ENCODE data around the gene SPAG9.
"Not testable (repeated sequence)": the region's sequence is repeated elsewhere in the genome, so short reads cannot be mapped to it uniquely, and the experiment has no call there.

SPAG9 gene

DNA sequence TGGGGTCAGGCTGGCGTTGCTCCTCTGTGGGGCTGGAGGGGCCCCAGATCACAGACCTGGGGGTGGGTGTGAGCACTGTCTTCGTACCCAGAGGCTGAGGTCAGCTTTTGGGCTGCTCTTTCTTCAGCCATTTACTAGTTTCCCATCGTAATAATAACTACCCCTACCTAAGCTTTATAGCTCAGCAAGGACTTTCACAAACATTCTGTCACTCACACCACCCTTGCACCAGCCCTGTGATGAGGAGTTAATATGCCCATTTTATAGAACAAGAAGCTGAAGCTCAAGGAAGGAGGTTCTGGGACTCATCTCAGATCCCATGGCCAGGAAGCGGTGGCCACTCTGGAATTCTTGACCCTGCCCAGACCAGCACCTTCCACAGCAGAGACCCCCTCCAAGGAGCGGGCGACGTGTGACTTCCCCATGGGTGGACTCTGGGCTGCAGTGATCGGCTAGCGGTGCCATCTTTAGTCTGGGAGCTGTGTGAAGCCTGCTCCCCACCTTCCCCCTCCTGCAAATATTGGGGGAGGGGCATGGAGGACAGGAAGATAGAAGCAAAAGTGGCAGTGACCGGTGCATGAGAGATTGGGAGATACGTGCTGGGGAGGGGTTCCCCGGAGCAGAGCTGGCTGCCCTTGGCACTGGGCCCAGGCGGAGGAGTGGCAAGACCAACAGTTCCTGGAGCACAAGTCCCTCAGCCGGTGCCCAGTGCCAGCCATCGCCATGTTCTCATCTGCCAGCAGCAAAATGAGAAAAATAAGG is 172.7 kb downstream of the SPAG9 start:
- Histone ChIP-seq H3K4me1 (ENCODE audit: control insufficient read depth, insufficient read depth, low read length) (peaks cover 59% of the 10 kb centered on the region), H3K27me3 (ENCODE audit: control insufficient read depth, insufficient read depth, low read length) (no peaks in the 10 kb centered on the region), H3K4me3 (ENCODE audit: low read length) (no peak overlapping the region), H3K9ac (ENCODE audit: low read depth, low read length) (peak overlapping the region; percentile 80), H3K4me2 (ENCODE audit: low read length) (peak overlapping the region; percentile 14), H3K9me3 (replicated peaks; ENCODE audit: low read length) (no peaks in the 10 kb centered on the region), H3K36me3 (ENCODE audit: insufficient read depth, low read length) (no peaks in the 10 kb centered on the region)

DNA sequence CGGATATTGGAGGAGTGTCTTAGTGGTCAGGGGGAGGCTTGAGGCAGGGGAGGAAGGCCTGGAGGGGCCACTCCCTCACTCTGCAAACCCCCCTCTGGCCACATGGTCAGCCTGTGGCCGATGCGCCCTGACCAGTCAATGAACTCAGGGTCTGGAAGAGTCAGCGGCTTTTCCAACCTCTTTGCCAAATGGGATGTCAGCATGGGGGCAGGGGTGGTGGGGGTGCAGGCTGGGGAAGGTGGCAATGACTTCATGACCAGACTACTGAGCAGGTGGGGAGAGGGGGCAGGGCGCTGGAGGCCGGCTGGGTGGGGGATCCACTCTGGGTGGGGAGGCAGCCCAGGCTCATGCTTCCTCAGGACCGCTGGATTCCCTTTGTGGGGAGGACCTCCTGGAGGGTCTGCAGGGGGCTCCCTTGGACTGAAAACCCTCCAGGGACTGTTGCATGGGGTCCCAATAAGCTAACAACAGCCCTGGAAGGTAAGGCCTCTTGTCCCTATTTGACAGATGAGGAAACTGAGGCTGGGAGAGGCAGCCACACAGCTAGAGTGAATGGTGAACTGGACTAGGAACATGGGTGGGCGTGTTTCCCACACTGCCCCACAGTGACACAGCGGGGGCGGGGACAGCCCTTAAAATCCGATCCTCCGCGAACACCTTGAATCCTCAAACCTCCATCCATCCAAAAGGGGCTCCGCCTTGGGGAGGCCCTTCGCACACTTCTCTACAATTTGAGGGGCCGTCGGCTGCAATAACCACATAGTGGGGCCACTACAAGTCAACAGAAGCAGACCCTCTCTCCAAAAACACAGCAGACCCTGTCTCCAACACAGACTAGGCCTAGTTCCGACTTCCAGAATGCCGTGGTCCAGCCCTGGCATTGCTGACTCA is 173.5 kb downstream of the SPAG9 start:
- no peak overlapping the region for H3K9ac ChIP-seq (ENCODE audit: low read depth, low read length)
- no peaks in the 10 kb centered on the region for H3K36me3 ChIP-seq (ENCODE audit: insufficient read depth, low read length)
- no peaks in the 10 kb centered on the region for H3K9me3 ChIP-seq (replicated peaks; ENCODE audit: low read length)
- no peaks in the 10 kb centered on the region for H3K27me3 ChIP-seq (ENCODE audit: control insufficient read depth, insufficient read depth, low read length)
- H3K4me2 ChIP-seq (ENCODE audit: low read length), result no peak overlapping the region
- H3K4me3 ChIP-seq (ENCODE audit: low read length), result no peak overlapping the region
- peaks cover 57% of the 10 kb centered on the region for H3K4me1 ChIP-seq (ENCODE audit: control insufficient read depth, insufficient read depth, low read length)

DNA sequence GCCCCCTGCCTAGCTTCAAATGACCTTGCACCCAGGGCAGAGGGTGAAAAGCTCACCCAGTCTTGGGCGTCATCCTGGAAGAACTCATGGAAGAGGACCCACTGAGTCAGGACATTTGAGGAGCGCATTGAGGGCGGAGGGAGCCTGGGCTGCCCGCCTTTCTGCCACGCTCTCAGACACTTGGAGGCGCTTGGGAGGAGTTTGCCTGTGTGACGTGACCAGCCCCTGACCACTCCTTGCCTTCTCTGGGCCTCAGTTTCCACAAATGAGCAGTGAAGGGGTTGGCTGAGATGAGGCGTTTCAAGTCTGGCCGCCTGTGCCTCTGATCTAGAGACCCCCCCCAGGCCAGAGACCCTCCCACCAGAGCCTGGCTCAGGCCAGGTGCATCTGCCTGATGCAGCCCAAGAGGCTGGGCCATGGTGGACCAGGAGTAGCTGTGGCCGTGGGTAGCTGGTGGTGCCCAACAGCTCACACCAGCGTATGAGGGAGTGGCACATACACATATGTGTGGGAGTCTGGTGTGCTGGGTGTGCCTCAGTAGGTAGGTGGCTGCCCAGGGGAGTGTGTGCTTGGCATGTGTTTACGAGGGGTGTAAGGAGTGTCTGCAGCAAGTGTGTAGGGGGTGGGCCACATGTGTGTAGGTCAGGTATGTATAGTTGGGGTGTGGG is 174.3 kb downstream of the SPAG9 start:
- Histone ChIP-seq H3K9me3 (replicated peaks; ENCODE audit: low read length) (no peaks in the 10 kb centered on the region), H3K9ac (ENCODE audit: low read depth, low read length) (no peak overlapping the region), H3K4me3 (ENCODE audit: low read length) (no peak overlapping the region), H3K4me1 (ENCODE audit: control insufficient read depth, insufficient read depth, low read length) (peaks cover 52% of the 10 kb centered on the region), H3K36me3 (ENCODE audit: insufficient read depth, low read length) (no peaks in the 10 kb centered on the region), H3K4me2 (ENCODE audit: low read length) (no peak overlapping the region), H3K27me3 (ENCODE audit: control insufficient read depth, insufficient read depth, low read length) (no peaks in the 10 kb centered on the region)

DNA sequence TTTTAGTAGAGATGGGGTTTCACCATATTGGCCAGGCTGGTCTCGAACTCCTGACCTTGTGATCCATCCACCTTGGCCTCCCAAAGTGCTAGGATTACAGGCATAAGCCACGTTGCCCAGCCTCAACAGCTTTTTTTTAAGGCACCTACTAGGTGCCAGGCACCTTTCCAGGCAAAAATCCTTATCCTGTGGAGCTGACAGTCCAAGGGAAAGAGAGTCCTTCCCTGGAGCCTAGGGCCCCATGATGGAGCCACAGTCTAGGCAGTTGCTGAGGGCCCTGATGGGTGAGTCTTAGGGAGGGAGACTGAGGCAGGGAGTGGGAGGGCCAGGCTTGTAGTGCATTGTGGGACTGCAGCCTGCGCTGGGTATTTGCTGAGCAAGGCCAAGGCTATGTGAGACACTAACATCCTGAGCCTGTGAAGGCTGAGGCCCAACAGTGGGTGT is 174.9 kb downstream of the SPAG9 start:
- peaks cover 49% of the 10 kb centered on the region for H3K4me1 ChIP-seq (ENCODE audit: control insufficient read depth, insufficient read depth, low read length)
- H3K9ac ChIP-seq (ENCODE audit: low read depth, low read length), result no peak overlapping the region
- no peaks in the 10 kb centered on the region for H3K27me3 ChIP-seq (ENCODE audit: control insufficient read depth, insufficient read depth, low read length)
- no peak overlapping the region for H3K4me2 ChIP-seq (ENCODE audit: low read length)
- H3K36me3 ChIP-seq (ENCODE audit: insufficient read depth, low read length), result no peaks in the 10 kb centered on the region
- H3K9me3 ChIP-seq (replicated peaks; ENCODE audit: low read length), result no peaks in the 10 kb centered on the region
- H3K4me3 ChIP-seq (ENCODE audit: low read length), result no peak overlapping the region

DNA sequence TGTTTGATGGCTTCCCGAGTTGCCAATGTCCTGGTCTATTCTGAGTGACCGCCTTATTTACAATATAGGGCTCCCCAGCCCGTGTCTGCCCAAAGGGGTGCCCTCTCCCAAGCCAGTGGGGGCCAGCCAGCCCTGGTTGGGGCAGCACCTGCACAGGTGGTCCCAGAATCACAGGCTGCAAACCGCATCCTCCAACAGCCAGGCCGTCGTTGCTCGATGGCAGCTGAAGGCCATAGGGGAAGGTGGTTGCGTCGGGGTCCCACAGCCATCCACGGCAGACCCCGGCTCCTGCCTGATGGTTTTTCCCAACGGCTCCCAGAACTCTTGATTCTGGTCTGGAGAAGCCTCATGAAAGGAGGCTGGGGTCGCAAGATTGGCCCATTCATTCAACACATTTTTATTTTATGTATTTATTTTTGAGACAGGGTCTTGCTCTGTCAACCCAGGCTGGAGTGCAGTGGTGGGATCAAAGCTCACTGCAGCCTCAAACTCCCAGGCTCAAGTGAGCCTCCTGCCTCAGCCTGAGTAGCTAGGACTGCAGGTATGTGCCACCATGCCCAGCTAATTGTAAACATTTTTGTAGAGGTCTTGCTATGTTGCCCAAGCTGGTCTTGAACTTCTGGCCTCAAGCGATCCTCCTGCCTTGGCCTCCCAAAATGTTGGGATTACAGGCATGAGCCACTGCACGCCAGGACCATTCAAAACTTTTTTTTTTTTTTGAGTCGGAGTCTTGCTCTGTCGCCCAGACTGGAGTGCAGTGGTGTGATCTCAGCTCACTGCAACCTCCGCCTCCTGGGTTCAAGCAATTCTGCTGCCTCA is 175.6 kb downstream of the SPAG9 start:
- Histone ChIP-seq H3K9ac (ENCODE audit: low read depth, low read length) (no peak overlapping the region), H3K4me2 (ENCODE audit: low read length) (peak overlapping the region; percentile 80), H3K4me3 (ENCODE audit: low read length) (no peak overlapping the region), H3K36me3 (ENCODE audit: insufficient read depth, low read length) (no peaks in the 10 kb centered on the region), H3K9me3 (replicated peaks; ENCODE audit: low read length) (no peaks in the 10 kb centered on the region), H3K4me1 (ENCODE audit: control insufficient read depth, insufficient read depth, low read length) (peaks cover 42% of the 10 kb centered on the region), H3K27me3 (ENCODE audit: control insufficient read depth, insufficient read depth, low read length) (no peaks in the 10 kb centered on the region)

DNA sequence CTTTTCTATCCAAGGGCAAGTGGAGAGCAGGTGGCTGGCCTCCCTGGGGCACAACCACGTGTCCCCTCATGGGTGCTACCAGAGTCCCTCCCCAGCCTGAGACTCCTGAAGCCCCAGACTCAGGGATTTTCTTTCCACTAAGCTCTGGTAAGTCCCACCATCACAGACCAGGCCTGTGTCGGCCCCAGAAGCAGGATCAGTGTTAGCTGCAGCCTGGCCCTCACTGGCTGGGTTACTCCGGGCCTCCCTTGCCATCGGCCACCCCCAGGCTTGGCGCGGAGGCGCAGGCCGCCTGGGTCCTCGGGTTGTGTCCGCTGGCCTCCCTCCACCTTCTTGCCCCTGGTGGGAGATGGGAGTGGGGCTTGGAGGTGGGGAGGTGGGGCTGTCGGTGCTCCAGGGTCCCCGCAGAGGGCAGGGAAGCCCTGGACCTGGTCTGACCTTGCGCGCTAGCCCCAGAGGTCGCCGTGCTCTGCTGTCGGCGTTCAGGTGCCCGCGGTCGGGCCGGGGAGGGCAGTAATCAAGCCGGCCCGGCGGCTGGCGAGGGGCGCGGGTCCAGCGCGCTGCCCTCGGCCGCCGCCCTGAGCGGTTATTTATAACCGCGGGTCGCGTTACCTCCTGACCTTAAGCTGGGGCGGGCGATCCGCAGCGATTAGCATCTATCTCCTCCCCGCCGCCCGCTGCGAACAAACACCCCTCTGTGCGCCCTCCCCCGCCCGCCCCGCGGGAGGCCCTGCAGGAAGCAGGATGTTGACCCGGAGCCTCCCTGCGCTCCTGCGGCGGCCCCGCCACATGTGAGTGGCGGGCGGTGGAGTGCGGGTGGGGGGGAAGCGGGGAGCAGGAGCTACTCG is 176.4 kb downstream of the SPAG9 start:
- Histone ChIP-seq H3K4me2 (ENCODE audit: low read length) (peak overlapping the region; percentile 80), H3K36me3 (ENCODE audit: insufficient read depth, low read length) (no peaks in the 10 kb centered on the region), H3K4me1 (ENCODE audit: control insufficient read depth, insufficient read depth, low read length) (peaks cover 33% of the 10 kb centered on the region), H3K4me3 (ENCODE audit: low read length) (peak overlapping the region; percentile 63), H3K9ac (ENCODE audit: low read depth, low read length) (peak overlapping the region; percentile 80), H3K9me3 (replicated peaks; ENCODE audit: low read length) (no peaks in the 10 kb centered on the region), H3K27me3 (ENCODE audit: control insufficient read depth, insufficient read depth, low read length) (no peaks in the 10 kb centered on the region)

DNA sequence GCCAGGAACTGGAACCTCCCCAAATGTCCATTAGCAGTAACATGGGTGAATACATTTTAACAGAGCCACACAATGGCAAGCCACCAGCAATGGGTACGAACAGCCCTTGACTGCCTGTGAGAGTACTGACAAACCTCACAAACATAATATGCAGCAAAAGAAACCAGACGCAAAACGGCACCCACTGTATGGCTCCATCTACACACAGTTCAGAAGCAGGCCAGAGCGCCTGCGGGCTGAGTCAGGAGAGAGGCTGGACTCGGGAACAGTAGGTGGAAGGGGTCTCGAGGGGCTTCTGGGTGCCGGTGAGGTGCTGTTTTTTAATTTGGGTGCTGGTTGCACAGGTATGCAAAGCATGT is 177.1 kb downstream of the SPAG9 start:
- no peak overlapping the region for H3K4me3 ChIP-seq (ENCODE audit: low read length)
- no peak overlapping the region for H3K9ac ChIP-seq (ENCODE audit: low read depth, low read length)
- H3K4me1 ChIP-seq (ENCODE audit: control insufficient read depth, insufficient read depth, low read length), result peaks cover 26% of the 10 kb centered on the region
- no peaks in the 10 kb centered on the region for H3K9me3 ChIP-seq (replicated peaks; ENCODE audit: low read length)
- no peaks in the 10 kb centered on the region for H3K36me3 ChIP-seq (ENCODE audit: insufficient read depth, low read length)
- H3K4me2 ChIP-seq (ENCODE audit: low read length), result no peak overlapping the region
- H3K27me3 ChIP-seq (ENCODE audit: control insufficient read depth, insufficient read depth, low read length), result no peaks in the 10 kb centered on the region

DNA sequence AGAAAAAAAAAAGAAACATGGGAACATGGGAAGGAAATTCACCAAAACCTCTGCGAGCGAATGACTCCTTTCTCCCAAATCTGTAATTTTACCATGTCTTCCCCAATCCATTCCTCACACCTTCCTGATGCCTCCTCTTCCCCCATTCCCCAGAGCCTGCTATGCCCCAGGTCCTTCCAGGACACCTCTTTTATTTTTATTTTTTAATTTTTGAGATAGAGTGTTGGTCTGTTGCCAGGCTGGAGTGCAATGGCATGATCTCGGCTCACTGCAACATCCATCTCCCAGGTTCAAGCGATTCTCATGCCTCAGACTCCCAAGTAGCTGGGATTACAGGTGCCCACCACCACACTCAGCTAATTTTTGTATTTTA is 179.0 kb downstream of the SPAG9 start:
- not testable (repeated sequence) for H3K27me3 ChIP-seq (ENCODE audit: control insufficient read depth, insufficient read depth, low read length); H3K9me3 ChIP-seq (replicated peaks; ENCODE audit: low read length); H3K9ac ChIP-seq (ENCODE audit: low read depth, low read length); H3K36me3 ChIP-seq (ENCODE audit: insufficient read depth, low read length); H3K4me2 ChIP-seq (ENCODE audit: low read length); H3K4me3 ChIP-seq (ENCODE audit: low read length)
- H3K4me1 ChIP-seq (ENCODE audit: control insufficient read depth, insufficient read depth, low read length), result peaks cover 12% of the 10 kb centered on the region

DNA sequence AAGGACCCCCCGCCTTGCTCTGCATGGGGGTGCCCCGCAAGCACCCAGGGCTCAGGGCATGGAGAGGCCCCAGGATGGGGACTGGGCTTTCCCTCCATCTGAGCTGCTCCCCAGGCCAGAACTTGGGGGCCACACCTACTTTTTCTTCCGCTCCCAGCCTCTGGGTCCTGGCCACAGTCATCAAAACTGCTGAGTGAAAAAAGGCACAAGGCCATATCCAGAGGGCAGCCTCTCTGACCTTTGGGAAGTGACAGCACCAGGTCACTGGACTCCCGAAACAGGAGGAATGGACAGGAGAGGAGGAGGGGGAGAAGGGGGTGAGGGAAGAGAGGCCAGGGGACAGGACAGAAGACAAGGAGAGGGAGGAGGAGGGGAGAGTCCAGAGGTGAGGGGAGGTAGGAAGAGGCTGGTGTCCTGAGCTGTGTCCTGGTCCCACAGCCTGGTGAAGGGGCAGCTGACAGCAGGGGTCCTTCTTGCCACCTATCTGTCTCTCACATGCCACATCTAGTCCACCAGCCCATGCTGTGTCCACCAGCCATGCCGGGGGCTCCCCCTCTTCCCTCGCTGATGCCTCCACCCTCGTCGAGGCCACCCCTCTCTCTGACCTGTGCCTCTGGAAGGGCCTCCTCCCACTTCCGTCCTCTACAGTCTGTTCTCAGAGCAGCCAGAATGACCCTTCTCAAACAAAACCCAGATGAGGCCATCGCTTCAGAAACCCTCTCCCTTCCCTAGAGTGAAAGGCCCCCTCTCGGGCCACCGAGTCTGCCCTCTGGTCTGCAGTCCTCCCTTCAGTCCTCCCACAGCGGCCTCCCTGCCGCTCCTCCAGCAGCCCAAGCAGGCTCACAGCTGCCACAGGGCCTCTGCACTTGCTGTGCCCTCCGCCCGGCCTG is 180.6 kb downstream of the SPAG9 start:
- H3K4me1 ChIP-seq (ENCODE audit: control insufficient read depth, insufficient read depth, low read length), result peaks cover 21% of the 10 kb centered on the region
- H3K36me3 ChIP-seq (ENCODE audit: insufficient read depth, low read length), result no peaks in the 10 kb centered on the region
- no peak overlapping the region for H3K4me3 ChIP-seq (ENCODE audit: low read length)
- H3K27me3 ChIP-seq (ENCODE audit: control insufficient read depth, insufficient read depth, low read length), result no peaks in the 10 kb centered on the region
- no peak overlapping the region for H3K4me2 ChIP-seq (ENCODE audit: low read length)
- no peak overlapping the region for H3K9ac ChIP-seq (ENCODE audit: low read depth, low read length)
- no peaks in the 10 kb centered on the region for H3K9me3 ChIP-seq (replicated peaks; ENCODE audit: low read length)

DNA sequence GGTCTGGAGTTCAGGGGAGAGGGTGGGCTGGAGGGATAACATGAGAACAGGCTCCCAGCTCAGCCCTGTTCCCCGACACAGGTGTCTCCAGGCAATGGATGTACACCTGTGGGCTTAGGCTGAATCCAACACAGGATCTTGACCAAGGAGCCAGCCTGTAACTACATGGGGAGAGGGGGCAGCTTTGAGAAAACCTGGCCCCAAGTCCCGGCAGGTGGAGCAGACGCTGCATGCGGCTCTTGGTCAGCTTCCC is 181.2 kb downstream of the SPAG9 start:
- no peak overlapping the region for H3K9ac ChIP-seq (ENCODE audit: low read depth, low read length)
- H3K27me3 ChIP-seq (ENCODE audit: control insufficient read depth, insufficient read depth, low read length), result no peaks in the 10 kb centered on the region
- peaks cover 20% of the 10 kb centered on the region for H3K4me1 ChIP-seq (ENCODE audit: control insufficient read depth, insufficient read depth, low read length)
- H3K9me3 ChIP-seq (replicated peaks; ENCODE audit: low read length), result no peaks in the 10 kb centered on the region
- H3K36me3 ChIP-seq (ENCODE audit: insufficient read depth, low read length), result no peaks in the 10 kb centered on the region
- no peak overlapping the region for H3K4me3 ChIP-seq (ENCODE audit: low read length)
- no peak overlapping the region for H3K4me2 ChIP-seq (ENCODE audit: low read length)
